ENCODE data around the gene MRNIP.
"Not testable (repeated sequence)": the region's sequence is repeated elsewhere in the genome, so short reads cannot be mapped to it uniquely, and the experiment has no call there.

- TF ChIP-seq, protein P1, sequence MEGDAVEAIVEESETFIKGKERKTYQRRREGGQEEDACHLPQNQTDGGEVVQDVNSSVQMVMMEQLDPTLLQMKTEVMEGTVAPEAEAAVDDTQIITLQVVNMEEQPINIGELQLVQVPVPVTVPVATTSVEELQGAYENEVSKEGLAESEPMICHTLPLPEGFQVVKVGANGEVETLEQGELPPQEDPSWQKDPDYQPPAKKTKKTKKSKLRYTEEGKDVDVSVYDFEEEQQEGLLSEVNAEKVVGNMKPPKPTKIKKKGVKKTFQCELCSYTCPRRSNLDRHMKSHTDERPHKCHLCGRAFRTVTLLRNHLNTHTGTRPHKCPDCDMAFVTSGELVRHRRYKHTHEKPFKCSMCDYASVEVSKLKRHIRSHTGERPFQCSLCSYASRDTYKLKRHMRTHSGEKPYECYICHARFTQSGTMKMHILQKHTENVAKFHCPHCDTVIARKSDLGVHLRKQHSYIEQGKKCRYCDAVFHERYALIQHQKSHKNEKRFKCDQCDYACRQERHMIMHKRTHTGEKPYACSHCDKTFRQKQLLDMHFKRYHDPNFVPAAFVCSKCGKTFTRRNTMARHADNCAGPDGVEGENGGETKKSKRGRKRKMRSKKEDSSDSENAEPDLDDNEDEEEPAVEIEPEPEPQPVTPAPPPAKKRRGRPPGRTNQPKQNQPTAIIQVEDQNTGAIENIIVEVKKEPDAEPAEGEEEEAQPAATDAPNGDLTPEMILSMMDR (IDR thresholded peaks at IDR 0.05; ENCODE audit: low read depth, low read length, poor library complexity, severe bottlenecking), result not testable (repeated sequence)
- TF ChIP-seq EZH2phosphoT487 (IDR thresholded peaks at IDR 0.05; ENCODE audit: borderline replicate concordance, low read length), result not testable (repeated sequence)
Observed at GRCh38 chr5:179789278-179789677, 69.3 kb downstream of the MRNIP start.
